ENCODE results near the gene DMBX1.

Gene DMBX1

GRCh38 chr1:46484783-46485490 lies 4.7 kb upstream of the DMBX1 start:
- no peak for DNase-seq

DNA sequence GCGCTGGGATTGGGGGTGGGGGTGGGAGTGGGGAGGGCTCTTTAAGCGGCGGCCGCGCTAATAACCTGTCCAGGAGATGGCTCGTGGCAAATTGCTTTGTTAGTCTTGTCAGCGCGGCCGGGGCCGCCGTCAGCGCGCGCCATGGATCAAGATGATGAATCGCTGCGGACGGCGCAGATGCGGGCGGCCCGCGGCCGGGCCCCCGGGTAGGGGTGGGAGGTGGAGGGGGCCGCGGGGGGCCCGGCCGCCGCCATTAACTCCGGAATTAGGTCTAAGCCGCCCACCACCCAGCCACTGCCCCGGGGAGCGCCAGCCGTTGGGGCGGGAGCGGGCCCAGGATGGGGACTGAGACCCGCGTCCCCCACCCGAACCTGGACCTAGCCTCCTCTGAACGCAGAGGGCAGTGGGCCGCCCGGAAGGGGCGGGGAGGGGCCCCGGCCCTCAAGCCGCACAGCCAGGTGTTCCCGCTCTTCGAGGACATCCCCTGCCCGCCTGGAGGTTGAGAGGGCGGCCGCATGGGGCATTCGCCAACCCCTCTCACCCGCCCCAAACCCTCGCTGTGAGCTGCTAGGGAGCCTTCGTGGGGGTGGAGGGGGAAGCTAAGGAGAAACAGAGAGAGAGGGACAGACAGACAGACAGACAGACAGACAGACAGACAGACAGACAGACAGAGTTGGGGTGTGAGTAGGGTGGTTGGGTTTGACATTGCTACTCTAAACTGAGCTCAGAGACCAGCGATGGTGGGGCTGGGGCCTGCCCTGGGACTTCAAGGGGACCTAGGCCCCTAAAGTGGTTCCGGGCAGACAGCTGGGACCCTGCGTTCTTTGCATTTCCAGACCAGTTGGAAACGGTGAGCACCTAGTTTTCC lies 3.8 kb upstream of the DMBX1 start:
- no peak for DNase-seq

DNA sequence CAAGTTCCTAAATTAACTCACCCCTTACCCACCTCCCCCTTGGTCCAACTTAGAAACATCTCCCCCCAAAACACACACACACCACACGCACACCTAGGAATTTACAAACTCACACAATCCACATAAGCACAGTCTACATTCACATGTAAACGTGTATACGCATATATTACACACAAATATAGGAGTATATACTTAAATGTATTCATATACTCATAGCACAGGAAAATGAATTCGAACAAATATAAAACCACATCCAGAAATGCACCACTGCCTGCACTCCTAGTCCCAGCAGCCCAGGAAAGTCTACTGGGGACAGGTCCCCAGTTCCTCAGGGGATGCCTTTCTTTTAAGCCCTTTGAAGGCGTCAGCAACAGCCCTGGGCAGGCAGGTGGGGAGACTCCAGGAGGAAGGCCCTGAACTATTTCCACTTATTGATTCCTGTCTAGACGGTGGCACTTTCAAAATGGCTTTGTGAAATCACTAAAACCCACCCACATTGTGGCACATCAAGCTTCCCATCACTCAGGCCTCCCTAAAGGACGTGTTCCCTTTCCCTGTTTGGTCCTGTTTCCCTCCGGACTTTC lies 3.1 kb upstream of the DMBX1 start:
- no peak for DNase-seq

DNA sequence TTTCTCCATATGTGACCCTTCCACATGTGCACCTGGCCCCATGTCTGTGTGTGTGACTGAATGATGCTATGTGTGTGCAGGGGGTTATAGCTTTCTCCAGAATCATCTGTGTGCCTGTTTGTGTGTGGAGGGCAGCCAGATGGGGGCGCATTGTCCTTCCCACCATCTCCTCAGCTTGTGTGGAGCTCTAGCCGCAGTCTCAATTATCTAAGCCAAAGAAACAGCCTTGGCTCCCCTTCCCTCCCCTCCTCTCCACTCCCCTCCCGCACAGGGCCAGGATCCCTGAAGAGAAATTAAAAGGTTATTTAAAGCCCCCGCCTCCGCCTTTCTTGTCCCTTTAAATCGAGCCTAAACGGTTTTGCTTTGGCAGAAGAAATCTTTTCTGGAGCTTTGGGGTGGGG lies 1.8 kb upstream of the DMBX1 start:
- DNase-seq, result no peak

DNA sequence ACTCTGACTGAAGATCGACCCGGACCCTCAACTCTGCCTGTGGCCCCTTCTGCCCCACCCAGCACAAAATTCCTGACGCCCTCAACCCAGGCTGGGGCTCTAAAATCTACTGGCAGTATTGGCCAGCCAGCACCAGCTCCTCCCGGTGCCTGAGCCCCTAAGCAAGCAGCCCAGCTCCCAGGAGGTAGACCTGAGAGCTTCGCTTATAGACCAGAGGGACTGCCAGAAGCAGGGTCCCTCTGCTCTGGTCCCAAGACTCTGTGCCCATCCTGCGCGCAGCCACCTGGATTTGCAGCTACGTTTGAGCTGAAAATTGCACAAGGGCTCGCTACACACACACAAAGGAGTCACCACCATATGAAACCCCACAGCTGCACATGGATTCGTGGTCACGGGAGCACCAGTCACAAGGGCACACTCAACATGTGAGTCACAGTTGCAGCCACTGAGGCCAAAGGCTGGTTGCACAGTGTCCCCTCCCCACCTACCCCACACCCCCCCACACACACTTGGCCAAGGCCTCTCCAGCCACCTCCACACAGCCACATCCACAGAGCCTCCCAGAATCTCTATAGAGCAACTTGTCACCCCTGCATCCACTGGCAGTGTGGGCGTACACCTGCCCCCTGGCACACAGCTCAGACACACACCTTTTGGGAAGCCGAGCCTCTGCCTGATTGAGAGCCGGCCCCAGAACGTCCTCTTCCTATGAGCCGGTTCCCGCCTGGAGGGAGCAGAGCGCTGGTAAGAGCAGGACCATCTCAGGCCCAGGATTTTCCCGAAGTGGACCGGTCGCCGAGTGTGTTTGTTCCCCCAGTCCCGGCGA lies 1.1 kb upstream of the DMBX1 start:
- DNase-seq, result no peak

GRCh38 chr1:46489169-46489637 lies 433 bp upstream of the DMBX1 start:
- no peak for DNase-seq

GRCh38 chr1:46490406-46490655 lies 695 bp downstream of the DMBX1 start:
- no peak for DNase-seq

- DNase-seq, result no peak
These were observed 1.2 kb downstream of the DMBX1 start for GRCh38 chr1:46490656-46491442.

DNA sequence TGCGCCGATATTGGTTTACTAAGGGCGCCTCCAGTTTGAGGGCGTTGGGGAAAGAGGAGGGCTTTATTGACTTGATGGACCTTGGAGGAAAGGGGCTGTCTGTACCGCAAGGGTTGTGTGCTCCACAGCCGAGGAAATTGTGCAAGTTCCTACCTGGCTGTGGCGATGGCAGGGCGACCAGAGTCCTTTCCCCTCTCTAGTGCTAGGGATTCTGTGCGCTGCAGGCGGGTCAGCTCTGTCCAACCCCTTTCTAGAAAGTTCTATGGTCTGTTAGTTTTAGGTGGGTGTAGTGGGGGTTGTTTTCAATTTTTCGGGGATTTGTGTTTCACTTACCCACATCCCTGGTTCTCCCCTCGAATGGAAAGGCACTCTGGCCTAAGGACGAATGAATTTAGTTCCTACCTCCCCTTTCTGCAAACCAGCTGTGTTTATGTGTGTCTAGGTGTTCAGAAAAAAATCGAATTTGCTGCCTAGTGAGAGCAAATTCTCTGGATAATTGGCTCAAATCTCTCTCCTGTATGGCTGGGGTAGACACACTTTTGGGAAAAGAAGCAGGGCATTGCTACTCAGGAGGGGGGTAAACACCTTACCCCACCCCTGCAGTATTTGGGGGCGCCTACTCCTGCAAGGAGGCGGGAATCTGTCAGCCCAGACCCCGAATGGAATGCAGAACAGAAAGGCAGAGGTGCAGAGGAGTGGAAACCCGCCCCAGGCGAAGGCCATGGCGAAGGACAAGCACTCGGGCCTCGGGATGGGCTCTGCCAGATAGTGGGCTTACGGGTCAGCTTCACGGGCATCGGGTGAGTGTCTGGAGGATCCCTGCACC lies 2.0 kb downstream of the DMBX1 start:
- no peak for DNase-seq

DNA sequence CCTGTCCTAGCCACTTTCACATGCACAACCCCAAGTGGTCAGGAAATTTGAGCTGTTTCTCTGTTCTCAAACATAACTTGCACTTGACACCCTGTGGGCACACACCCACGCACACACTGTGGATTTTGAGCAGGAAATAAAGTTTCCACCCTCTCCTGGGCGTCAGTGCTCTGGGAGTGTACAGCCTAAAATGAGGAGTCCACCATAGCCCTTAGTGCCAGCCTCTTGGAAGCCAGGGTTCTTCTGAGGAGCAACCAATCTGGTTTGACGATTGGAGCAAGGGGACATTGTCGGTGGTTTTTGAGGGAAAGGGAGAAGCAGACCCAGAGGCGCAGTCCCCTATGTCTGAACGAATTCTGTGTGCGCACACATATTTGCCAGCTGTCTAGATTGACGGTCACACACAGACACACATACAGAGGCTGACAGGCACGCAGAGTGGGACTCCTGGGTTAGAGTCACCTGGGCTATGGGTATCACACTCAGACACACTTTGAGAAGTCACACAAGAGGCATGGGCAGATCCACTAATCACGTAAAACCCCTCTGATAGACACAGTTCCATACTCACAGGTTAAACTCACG lies 2.7 kb downstream of the DMBX1 start:
- DNase-seq, result no peak

DNA sequence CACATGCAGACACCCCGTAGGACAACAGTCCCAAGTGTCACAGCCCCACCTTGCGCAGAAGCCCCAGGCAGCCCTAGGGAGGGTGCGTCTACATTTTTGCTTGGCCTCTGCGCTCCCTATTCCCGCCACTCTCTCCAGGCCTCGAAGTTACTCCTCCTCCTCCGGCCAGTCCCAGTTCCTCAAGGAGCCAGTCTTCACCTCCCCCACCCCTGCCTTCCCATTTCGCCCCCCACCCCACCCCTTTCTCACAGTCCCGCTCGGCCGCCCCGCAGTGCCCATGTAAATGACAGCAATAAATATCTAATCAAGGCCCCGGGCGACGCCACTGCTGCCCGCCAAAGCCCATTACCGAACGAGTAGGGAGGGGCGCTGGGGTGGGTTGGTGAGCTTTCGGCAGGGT lies 3.2 kb downstream of the DMBX1 start:
- DNase-seq, result no peak

DNA sequence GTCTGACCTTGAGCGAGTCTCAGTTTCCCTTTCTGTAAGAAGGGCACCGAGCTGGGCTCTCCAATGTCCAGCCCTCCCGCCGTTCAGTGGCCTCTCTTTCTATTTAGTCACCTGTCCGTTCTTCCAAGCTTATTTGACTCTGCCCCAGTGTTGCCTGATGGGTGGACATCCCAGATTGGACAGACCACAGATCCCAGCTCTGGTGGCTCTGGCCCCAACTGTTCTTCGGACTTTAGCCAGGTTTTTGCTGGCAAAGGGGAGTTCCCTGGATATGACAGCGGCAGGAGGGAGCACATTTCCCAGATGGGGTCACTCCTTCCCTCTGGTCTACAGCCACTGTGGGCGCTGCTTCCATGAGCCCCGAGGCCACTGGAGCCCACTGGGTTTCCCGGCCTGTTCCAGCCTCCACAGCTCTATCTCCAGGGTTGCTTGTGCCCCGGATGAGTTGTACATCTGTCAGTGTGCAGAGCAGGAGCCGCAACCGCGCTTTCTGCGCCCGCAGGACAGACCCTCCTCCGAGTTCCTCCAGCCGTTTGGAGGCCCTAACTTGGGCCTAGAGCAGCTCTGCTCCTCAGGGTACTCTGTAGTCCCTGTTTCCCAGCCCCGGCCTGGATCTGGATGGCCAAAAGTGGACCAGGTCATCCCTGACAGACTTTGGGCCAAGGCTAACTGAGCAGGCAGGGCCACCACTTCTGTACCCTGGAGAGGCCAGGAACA lies 3.8 kb downstream of the DMBX1 start:
- no peak for DNase-seq

- no peak for DNase-seq
These were observed 5.3 kb downstream of the DMBX1 start for GRCh38 chr1:46494910-46495309.

- DNase-seq, result no peak
These were observed 6.1 kb downstream of the DMBX1 start for GRCh38 chr1:46495778-46496177.

DNA sequence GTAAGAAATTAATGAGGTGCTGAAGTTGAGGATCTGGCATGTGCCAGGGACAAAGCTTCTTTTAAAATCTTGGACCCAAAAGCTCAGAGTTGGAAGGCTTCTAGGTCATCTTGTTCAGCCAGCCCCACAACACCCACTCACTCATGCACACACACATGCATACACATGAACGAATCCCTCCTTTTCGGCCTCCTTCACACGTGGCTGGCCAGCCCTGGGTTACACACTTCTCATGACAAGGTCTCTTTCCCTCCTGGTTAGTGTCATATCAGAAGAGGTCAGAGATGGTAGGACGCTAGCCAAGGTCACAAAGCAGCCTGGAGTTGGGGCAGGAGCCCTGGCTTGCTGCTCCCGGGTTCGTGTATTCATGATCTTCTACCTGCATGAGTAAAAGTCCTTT lies 6.9 kb downstream of the DMBX1 start:
- DNase-seq, result no peak

- no peak for DNase-seq
These were observed 7.4 kb downstream of the DMBX1 start for GRCh38 chr1:46497020-46497419.

DNA sequence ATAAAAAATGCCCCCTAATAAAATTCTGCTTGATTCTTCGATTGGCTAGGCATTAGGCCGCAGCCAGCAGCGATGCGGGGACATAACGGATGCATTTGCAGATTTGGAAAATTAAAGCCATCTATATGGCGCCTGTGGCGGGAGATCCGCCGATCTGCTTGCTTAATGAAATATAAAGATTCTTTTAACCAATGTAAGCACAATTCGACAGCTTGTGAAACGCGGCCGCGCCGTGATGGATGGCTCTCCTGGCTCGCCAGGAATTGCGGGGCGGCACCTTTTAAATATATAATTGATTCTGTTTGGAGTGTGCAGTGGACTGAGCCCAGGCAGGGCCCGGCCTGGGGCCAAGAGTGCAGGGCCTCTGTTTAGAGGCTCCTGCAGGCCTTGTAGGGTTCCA lies 8.0 kb downstream of the DMBX1 start:
- no peak for DNase-seq

- DNase-seq, result no peak
These were observed 11.9 kb downstream of the DMBX1 start for GRCh38 chr1:46501528-46501927.

- no peak for DNase-seq
These were observed 13.8 kb downstream of the DMBX1 start for GRCh38 chr1:46503421-46503820.

- no peak for DNase-seq
These were observed 17.0 kb downstream of the DMBX1 start for GRCh38 chr1:46506470-46507219.
